Measurements from ENCODE around the gene FANCE.
"Not testable (repeated sequence)": the region's sequence is repeated elsewhere in the genome, so short reads cannot be mapped to it uniquely, and the experiment has no call there.

Gene FANCE

DNA sequence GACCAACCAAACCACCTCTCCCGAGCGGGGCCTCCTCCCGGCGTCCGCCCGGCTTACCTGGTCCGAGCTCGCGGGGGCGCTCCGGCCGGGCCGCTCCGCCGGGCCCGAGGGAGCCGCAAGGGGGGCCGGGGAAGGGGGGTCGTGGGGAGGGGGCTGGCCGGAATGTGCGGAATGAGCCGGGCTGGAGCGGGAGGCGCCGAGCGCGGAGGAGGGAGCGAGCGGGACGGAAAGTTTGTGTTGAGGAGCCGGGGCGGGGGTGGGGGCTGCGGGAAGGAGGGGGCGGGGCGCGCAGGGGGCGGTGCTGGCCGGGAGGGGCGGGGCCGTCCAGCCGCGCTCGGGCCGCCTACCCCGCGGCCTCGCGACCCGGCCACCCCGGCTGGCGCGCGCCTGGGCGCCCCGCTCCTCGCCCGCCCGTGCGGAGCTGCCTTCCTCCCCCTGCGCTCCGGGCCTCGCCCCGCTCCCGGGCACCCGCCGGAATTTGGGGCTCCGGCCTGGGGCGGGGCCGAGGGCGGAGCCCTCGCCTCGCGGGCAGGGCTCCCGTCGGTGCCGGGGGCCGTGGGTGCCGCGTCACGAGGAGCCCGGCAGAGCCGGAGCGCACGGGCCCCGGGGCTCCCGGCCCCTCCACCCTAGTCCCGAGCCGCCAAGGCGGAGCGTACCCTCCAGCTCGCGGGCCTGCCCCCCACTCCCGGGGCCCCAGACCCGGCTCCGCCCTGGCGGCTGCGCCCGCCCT lies 44.9 kb downstream of the FANCE start, which contains the start of gene TEAD3:
Gene TEAD3, minus strand, starts transcription at position 239 of the 730 bp plus-strand sequence.
- DNase-seq (ENCODE audit: low spot score) (peak; percentile 92), FAIRE-seq (no peak)

DNA sequence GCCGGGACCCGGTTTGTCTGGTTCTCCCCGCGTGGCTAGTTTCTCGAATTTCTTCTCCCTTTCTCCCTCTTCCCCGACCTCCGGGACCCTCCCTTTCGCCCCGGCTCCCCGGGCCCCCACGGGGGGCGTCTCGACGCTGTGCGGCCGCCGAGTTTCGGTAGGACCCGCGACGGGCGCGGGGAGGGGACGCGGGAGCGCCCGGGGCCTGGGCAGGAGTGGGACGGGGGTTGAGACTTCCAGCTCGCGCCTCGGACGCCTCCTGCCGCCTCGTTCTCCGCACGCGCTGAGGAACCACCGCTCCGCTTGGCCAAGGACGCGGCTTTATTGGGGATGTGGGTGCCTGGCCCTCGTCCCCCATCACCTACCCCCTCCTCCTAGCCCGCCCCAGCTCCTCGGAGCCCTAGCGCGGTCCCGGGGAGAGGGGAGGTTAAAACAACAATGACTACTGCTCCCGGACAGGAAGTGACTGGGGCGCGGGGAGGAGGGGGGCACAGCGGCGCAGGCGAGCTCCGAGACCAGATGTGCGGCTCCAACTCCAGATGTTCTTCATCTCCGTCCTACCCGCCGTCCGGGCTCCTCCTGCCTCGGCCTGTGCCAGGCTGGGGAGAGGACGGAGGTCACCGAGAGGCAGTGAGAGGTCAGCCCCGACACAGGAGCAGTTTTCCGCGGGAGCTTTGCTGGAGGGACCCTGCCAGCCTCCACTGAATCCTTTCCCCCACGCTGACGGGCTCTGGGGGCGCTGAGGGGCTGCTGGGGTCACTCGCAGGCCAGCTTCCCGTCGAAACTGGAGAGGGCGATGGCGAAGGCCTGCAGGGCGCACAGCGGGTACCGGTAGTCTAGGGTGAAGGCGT lies 45.7 kb downstream of the FANCE start:
- FAIRE-seq, result no peak
- peak; percentile 72 for DNase-seq (ENCODE audit: low spot score)

DNA sequence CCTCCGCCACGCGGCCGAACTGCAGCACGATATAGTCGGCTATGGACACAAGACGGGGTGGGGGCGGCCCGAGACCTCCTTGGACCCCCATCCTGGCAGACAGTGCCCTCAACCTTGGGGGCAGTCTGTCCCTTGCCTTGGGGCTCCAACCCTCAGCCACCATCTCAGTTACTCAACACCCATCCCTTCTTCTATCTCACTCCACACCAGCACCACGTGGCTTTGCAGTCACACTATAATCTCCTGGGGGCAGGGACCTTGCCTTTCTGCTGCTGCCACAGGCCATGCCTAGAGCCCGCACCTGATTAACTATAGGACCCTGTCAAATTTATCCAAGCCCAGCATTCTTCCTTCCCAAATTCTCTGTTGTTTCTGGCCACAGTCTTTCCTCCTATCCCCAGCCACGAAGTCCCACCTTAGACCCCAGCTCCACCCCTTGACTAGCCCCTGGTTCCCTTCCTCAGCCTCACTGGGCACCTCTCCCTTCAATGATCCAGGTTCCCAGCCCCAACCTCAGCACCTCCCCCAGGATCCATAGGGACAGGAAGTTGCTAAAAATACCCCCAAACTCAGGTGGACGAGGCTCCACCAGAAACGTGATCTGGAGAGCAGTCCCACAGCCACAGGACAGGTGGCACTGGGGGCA lies 46.4 kb downstream of the FANCE start:
- DNase-seq (ENCODE audit: low spot score) (no peak), FAIRE-seq (no peak)

- FAIRE-seq, result no peak
- no peak for DNase-seq (ENCODE audit: low spot score)
Observed at GRCh38 chr6:35499372-35499771, 47.2 kb downstream of the FANCE start.

GRCh38 chr6:35500782-35501181 lies 48.6 kb downstream of the FANCE start:
- DNase-seq (ENCODE audit: low spot score) (peak; percentile 30), FAIRE-seq (no peak)

- DNase-seq (ENCODE audit: low spot score) (no peak), FAIRE-seq (no peak)
Observed at GRCh38 chr6:35501784-35502183, 49.6 kb downstream of the FANCE start.

DNA sequence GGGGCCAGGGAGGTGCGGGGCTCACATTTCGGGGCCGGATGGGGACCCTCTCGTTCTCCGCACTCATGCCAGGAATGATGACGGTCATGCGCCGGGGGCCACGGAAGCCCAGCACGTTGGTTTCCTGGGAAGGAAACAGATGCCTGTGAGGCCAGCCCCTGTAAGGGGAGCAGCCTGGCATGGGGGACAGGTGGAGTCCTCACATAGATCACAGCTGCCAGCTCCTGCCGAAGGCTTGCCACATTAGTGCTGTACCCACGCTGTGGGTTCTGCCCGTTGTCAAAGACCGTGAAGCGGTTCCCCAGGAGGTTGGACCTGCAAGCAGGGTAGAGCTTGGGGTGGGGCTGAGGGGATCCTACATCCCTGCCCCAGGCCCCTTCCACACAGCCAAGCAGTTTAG lies 51.4 kb downstream of the FANCE start:
- DNase-seq (ENCODE audit: low spot score), result no peak

DNA sequence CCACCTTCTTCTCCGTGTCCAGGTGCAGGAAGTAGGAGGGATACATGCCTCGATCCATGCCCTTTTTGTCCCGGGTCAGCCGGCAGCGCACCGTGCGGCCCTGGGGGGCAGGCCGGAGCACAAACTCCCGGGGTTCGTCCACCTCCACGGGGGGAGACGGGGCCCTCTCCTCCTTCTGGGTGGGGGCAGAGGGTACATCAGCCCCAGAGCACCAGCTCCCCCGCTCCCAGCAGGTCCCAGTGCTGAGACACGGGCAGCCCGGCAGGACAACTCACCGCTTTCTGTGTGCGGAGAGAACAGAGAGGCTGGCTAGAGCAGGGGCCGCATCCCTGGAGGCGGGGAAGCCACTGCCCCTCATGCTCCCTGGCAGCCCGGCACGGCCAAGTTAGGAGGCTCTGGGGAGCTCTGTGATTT lies 53.9 kb downstream of the FANCE start:
- DNase-seq (ENCODE audit: low spot score), result no peak

More for the DNA sequence above, 51.4 kb downstream of the FANCE start:
- no peak for FAIRE-seq

DNA sequence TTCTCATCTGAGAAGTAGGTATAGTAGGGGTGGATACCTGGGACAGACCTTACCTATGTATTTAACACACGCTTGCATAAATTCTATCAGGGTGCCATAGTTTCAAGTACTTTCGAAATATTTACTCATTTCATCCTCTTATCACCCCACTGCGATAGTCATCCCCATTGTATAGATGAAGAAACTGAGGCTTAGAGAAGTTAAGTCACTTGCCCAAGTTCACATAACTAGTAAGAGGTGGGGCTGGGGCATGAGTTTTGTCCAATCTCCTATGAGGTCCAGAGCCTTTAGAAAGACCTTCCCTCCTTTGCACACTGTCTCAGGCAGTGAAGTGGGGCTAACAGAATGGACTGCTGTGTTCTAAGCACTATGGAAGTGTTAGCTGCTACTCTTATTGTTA lies 54.4 kb downstream of the FANCE start:
- FAIRE-seq (no peak), DNase-seq (ENCODE audit: low spot score) (no peak)

More for the DNA sequence above, 53.9 kb downstream of the FANCE start:
- FAIRE-seq, result no peak

GRCh38 chr6:35507221-35507620 lies 55.1 kb downstream of the FANCE start:
- no peak for DNase-seq (ENCODE audit: low spot score)
- no peak for FAIRE-seq

GRCh38 chr6:35508027-35508426 lies 55.9 kb downstream of the FANCE start:
- FAIRE-seq (no peak), DNase-seq (ENCODE audit: low spot score) (no peak)

- no peak for DNase-seq (ENCODE audit: low spot score)
- no peak for FAIRE-seq
Observed at GRCh38 chr6:35508542-35508941, 56.4 kb downstream of the FANCE start.

- no peak for FAIRE-seq
- no peak for DNase-seq (ENCODE audit: low spot score)
Observed at GRCh38 chr6:35510916-35511561, 58.9 kb downstream of the FANCE start.

GRCh38 chr6:35511562-35511941 lies 59.4 kb downstream of the FANCE start:
- DNase-seq (ENCODE audit: low spot score) (no peak), FAIRE-seq (no peak)

GRCh38 chr6:35512006-35512405 lies 59.9 kb downstream of the FANCE start:
- DNase-seq (ENCODE audit: low spot score) (no peak), FAIRE-seq (no peak)

- DNase-seq (ENCODE audit: low spot score), result no peak
- FAIRE-seq, result no peak
Observed at GRCh38 chr6:35512740-35513139, 60.6 kb downstream of the FANCE start, which contains the start of gene TULP1. Gene TULP1, minus strand, starts transcription at chr6:35512896. Its CDS starts 38 bp downstream, at chr6:35512858.

- FAIRE-seq, result no peak
Observed at GRCh38 chr6:35514587-35514986, 62.4 kb downstream of the FANCE start.

GRCh38 chr6:35515939-35516338 lies 63.8 kb downstream of the FANCE start:
- not testable (repeated sequence) for FAIRE-seq; DNase-seq (ENCODE audit: low spot score)

More at GRCh38 chr6:35514587-35514986, 62.4 kb downstream of the FANCE start:
- DNase-seq (ENCODE audit: low spot score), result no peak
